Lower lobe of right lung (tissue), 2 donors: ENCODE measurements around the gene KIR3DL3. TPM values are rescaled to one million over a fixed set of nuclear protein-coding genes. Genes with fewer than 3 reads are reported as not detected.
"Not testable (repeated sequence)": the region's sequence is repeated elsewhere in the genome, so short reads cannot be mapped to it uniquely, and the experiment has no call there.

ENCODE experiments used
- ATAC-seq, 2 donors: fragments of 200-7000 bp; cut with Tn5 transposase; one replicate each; pipeline ENCODE4 v1.9.1; 2020 to 2022; ENCODE audit warnings: mild to moderate bottlenecking in 2 of 2, moderate library complexity in 2 of 2
- DNase-seq: peaks from one replicate; pipeline ENCODE4 v3.0.0-alpha.2; 2020
- H3K27ac ChIP-seq: fragments of 200-600 bp; one replicate; pipeline ENCODE4 v1.8.0; 2022
- H3K27me3 ChIP-seq: fragments of 200-600 bp; one replicate; pipeline ENCODE4 v1.8.0; 2022; ENCODE audit warnings: low read depth
- H3K36me3 ChIP-seq: fragments of 200-600 bp; one replicate; pipeline ENCODE4 v1.8.0; 2022; ENCODE audit warnings: mild to moderate bottlenecking
- H3K4me1 ChIP-seq: fragments of 200-600 bp; one replicate; pipeline ENCODE4 v1.8.0; 2022
- H3K4me3 ChIP-seq: fragments of 200-600 bp; one replicate; pipeline ENCODE4 v1.8.0; 2022; ENCODE audit warnings: mild to moderate bottlenecking
- H3K9me3 ChIP-seq: fragments of 200-600 bp; one replicate; pipeline ENCODE4 v1.8.0; 2022
- intact Hi-C: fragments of 100-400 bp; cut with DNase I; formaldehyde crosslinking; loops from one replicate; pipeline ENCODE4 v1.11.0; 2022
- total RNA-seq: library from RNA; stranded (reverse); fragmentation: NEBNext Ultra II Directional; extraction: Animal tissue kit (Norgen Biotek cat#: 25700); gene quantifications from one replicate; pipeline ENCODE4 v1.2.1, GENCODE V29; 2021
- TF ChIP-seq, protein P1 (sequence below): fragments of 200-600 bp; IDR thresholded peaks from one replicate; pipeline ENCODE4 v1.8.0; 2022; ENCODE audit warnings: antibody characterized with exemption, mild to moderate bottlenecking
- donor health status: DM: no; HTN: yes; CAD: no; lungs with severe emphysema.

Gene KIR3DL3
- total RNA-seq, 1 donor from 2014 or later = not detected

GRCh38 chr19:54691582-54692297, 32.5 kb upstream of the KIR3DL3 start:
- Histone ChIP-seq H3K4me3 (no peak overlapping the region), H3K27me3 (peaks cover 8% of the 10 kb centered on the region), H3K27ac (no peak overlapping the region), H3K9me3 (no peaks in the 10 kb centered on the region), H3K36me3 (no peaks in the 10 kb centered on the region), H3K4me1 (no peaks in the 10 kb centered on the region)
- DNase-seq (no peak), ATAC-seq (no peak)
- intact Hi-C loops = no loop called here
- TF ChIP-seq, protein P1, sequence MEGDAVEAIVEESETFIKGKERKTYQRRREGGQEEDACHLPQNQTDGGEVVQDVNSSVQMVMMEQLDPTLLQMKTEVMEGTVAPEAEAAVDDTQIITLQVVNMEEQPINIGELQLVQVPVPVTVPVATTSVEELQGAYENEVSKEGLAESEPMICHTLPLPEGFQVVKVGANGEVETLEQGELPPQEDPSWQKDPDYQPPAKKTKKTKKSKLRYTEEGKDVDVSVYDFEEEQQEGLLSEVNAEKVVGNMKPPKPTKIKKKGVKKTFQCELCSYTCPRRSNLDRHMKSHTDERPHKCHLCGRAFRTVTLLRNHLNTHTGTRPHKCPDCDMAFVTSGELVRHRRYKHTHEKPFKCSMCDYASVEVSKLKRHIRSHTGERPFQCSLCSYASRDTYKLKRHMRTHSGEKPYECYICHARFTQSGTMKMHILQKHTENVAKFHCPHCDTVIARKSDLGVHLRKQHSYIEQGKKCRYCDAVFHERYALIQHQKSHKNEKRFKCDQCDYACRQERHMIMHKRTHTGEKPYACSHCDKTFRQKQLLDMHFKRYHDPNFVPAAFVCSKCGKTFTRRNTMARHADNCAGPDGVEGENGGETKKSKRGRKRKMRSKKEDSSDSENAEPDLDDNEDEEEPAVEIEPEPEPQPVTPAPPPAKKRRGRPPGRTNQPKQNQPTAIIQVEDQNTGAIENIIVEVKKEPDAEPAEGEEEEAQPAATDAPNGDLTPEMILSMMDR = no peak

DNA sequence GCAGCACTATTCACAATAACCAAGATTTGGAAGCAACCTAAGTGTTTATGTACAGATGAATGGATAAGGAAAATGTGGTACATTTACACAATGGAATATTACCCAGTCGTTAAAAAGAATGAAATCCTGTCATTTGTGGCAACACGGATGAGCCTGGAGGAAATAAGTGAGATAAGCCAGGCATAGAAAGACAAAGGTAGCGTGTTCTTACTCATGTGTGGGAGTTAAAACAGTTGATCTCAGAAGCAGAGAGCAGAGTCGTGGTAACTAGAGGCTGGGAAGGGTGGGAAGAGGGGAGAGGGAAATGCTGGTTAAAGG, 32.0 kb upstream of the KIR3DL3 start:
- no peak for DNase-seq
- Histone ChIP-seq H3K36me3 (no peaks in the 10 kb centered on the region), H3K27me3 (peaks cover 8% of the 10 kb centered on the region), H3K27ac (no peak overlapping the region), H3K9me3 (no peaks in the 10 kb centered on the region), H3K4me3 (no peak overlapping the region), H3K4me1 (no peaks in the 10 kb centered on the region)
- no peak for ATAC-seq
- intact Hi-C loops = no loop called here
- TF ChIP-seq, protein P1 = no peak

DNA sequence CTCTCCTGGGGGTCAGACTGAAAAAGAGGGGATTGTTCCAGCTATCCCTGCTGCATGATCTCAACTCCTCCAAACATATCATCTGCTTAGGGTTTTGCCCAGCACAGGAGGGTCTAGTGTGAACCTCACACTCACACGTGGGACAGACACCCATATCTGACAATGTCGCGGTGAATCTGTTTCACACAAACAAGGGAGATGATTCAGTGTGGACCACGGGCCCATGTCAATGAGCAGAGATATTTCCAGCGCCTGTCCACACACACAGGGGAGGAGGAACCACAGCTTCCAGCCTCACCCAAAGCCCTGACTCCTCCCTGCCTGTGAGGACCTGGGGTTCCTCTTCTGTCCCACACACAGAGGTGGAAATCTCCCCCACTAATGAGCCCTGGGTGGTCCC, 29.6 kb upstream of the KIR3DL3 start:
- H3K27me3 ChIP-seq = peaks cover 3% of the 10 kb centered on the region
- no peak overlapping the region for H3K27ac ChIP-seq
- no peaks in the 10 kb centered on the region for H3K9me3 ChIP-seq
- H3K4me1 ChIP-seq = no peaks in the 10 kb centered on the region
- intact Hi-C loops = no loop called here
- TF ChIP-seq, protein P1 = no peak
- DNase-seq (no peak), ATAC-seq (peak in 1 of 2 donors; percentile 39)
- no peaks in the 10 kb centered on the region for H3K36me3 ChIP-seq
- H3K4me3 ChIP-seq = no peak overlapping the region

DNA sequence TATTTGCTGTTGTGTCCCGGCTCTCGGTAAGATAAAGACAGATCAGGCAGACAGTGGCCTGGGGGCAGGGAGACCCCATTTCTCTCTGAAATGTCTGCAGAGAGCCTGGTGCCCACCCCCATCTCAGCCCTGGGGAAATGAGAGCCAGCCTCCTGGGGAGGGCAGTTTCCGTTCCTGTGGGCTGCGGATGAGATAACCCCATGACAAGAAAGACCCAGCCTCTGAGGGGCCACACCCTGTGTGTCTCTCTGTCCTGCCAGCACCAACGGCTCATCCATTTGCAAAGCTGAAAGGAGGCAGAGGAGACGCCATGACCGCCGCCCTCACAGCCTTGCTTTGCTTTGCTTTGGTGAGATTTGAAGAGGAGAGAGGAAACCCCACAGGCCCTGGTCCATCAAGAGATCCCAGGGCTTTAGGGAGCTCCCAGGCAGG, 28.1 kb upstream of the KIR3DL3 start:
- Histone ChIP-seq H3K4me1 (no peaks in the 10 kb centered on the region), H3K27ac (no peak overlapping the region), H3K9me3 (no peaks in the 10 kb centered on the region), H3K4me3 (no peak overlapping the region), H3K36me3 (no peaks in the 10 kb centered on the region), H3K27me3 (peaks cover 3% of the 10 kb centered on the region)
- ATAC-seq (peak in 1 of 2 donors; percentile 27), DNase-seq (no peak)
- TF ChIP-seq, protein P1 = no peak
- intact Hi-C loops = no loop called here

GRCh38 chr19:54696766-54697165, 27.5 kb upstream of the KIR3DL3 start:
- H3K4me3 ChIP-seq = no peak overlapping the region
- no peaks in the 10 kb centered on the region for H3K9me3 ChIP-seq
- peaks cover 3% of the 10 kb centered on the region for H3K27me3 ChIP-seq
- no peaks in the 10 kb centered on the region for H3K36me3 ChIP-seq
- ATAC-seq (no peak), DNase-seq (no peak)
- TF ChIP-seq, protein P1 = no peak
- H3K27ac ChIP-seq = no peak overlapping the region
- H3K4me1 ChIP-seq = no peaks in the 10 kb centered on the region
- intact Hi-C loops = no loop called here

DNA sequence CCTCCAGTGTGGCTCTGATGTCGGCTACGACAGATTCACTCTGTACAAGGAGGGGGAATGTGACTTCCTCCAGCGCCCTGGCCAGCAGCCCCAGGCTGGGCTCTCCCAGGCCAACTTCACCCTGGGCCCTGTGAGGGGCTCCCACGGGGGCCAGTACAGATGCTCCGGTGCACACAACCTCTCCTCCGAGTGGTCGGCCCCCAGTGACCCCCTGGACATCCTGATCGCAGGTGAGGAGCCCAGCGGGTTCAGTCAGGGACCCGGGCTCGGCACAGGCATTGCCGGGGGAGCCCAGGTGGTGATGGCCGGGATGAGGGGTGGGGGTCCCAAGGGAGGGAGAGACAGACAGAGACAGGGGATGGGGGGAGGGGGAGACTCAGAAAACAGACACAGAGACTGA, 26.5 kb upstream of the KIR3DL3 start:
- H3K27ac ChIP-seq, intact Hi-C loops, DNase-seq, H3K36me3 ChIP-seq, H3K4me3 ChIP-seq, H3K9me3 ChIP-seq, H3K4me1 ChIP-seq, H3K27me3 ChIP-seq, ATAC-seq: not testable (repeated sequence)
